DOHH2 (cell line): ENCODE data around the gene CMTR1.

Experiments
- H3F3A ChIP-seq: fragments of 200-600 bp; sonication (generic), shearing (Covaris generic); 2 replicates; pipeline ENCODE4 v1.6.0; 2016; ENCODE audit warnings: antibody characterized with exemption, mild to moderate bottlenecking; ENCODE audit not compliant: control insufficient read depth, insufficient read depth
- H3K27ac ChIP-seq: fragments of 200-600 bp; sonication (generic); 2 replicates; pipeline ENCODE4 v1.5.1; 2014; ENCODE audit warnings: low read depth, mild to moderate bottlenecking, low read length, moderate library complexity
- H3K27me3 ChIP-seq: fragments of 200-600 bp; sonication (generic); 2 replicates; pipeline ENCODE4 v1.6.1; 2014; ENCODE audit warnings: mild to moderate bottlenecking, low read length, mixed read lengths; ENCODE audit not compliant: control insufficient read depth
- H3K36me3 ChIP-seq: fragments of 200-600 bp; sonication (generic); 2 replicates; pipeline ENCODE4 v1.6.1; 2014; ENCODE audit warnings: mild to moderate bottlenecking, low read length, moderate library complexity, mixed read lengths; ENCODE audit not compliant: control insufficient read depth
- H3K4me1 ChIP-seq: fragments of 200-600 bp; sonication (generic); 2 replicates; pipeline ENCODE4 v1.6.1; 2014; ENCODE audit warnings: mild to moderate bottlenecking, low read length, mixed read lengths; ENCODE audit not compliant: control insufficient read depth
- H3K4me2 ChIP-seq: fragments of 200-600 bp; sonication (generic); 2 replicates; pipeline ENCODE4 v1.6.0; 2014; ENCODE audit warnings: mild to moderate bottlenecking, low read length, moderate library complexity
- H3K4me3 ChIP-seq: fragments of 200-600 bp; sonication (generic); 2 replicates; pipeline ENCODE4 v1.5.1; 2014; ENCODE audit warnings: mild to moderate bottlenecking, low read length, mixed read lengths
- H3K79me2 ChIP-seq: fragments of 200-600 bp; sonication (generic); 2 replicates; pipeline ENCODE4 v1.6.1; 2014; ENCODE audit warnings: mild to moderate bottlenecking, low read length, mixed read lengths; ENCODE audit not compliant: control insufficient read depth
- H3K9me2 ChIP-seq: fragments of 200-600 bp; sonication (generic); replicated peaks from 2 replicates; pipeline ENCODE4 v1.6.1; 2014; ENCODE audit warnings: mild to moderate bottlenecking, low read length, mixed read lengths; ENCODE audit not compliant: control insufficient read depth
- H3K9me3 ChIP-seq: fragments of 200-600 bp; sonication (generic); 2 replicates; pipeline ENCODE4 v1.6.1; 2014; ENCODE audit warnings: antibody characterized with exemption, low read length, mixed read lengths; ENCODE audit not compliant: control insufficient read depth, insufficient read depth
- H4K20me1 ChIP-seq: fragments of 200-600 bp; sonication (generic); 2 replicates; pipeline ENCODE4 v1.6.0; 2014; ENCODE audit warnings: low read depth, mild to moderate bottlenecking, antibody characterized with exemption, low read length, moderate library complexity; ENCODE audit not compliant: control insufficient read depth, insufficient read depth
- CTCF ChIP-seq: fragments of 200-600 bp; sonication (generic); IDR thresholded peaks from one replicate; pipeline ENCODE4 v1.5.1; 2014; ENCODE audit warnings: antibody characterized with exemption, mild to moderate bottlenecking, low read depth, low read length; ENCODE audit not compliant: poor library complexity, severe bottlenecking
- EZH2phosphoT487 ChIP-seq: fragments of 200-600 bp; sonication (generic); IDR thresholded peaks from 2 replicates; pipeline ENCODE4 v1.6.1; 2017; ENCODE audit warnings: borderline replicate concordance, mild to moderate bottlenecking, antibody characterized with exemption, low read length, moderate library complexity, mixed read lengths

Gene CMTR1

GRCh38 chr6:37514321-37514771, 81.3 kb downstream of the CMTR1 start:
- peaks cover 14% of the 10 kb centered on the region for H3K27me3 ChIP-seq
- no peaks in the 10 kb centered on the region for H4K20me1 ChIP-seq
- H3F3A ChIP-seq = no peaks in the 10 kb centered on the region
- no peak for TF ChIP-seq CTCF
- no peak for TF ChIP-seq EZH2phosphoT487
- no peaks in the 10 kb centered on the region for H3K36me3 ChIP-seq
- H3K4me2 ChIP-seq = no peak overlapping the region
- no peak overlapping the region for H3K27ac ChIP-seq
- H3K4me1 ChIP-seq = no peaks in the 10 kb centered on the region
- no peaks in the 10 kb centered on the region for H3K79me2 ChIP-seq
- H3K4me3 ChIP-seq = no peak overlapping the region
- no peaks in the 10 kb centered on the region for H3K9me3 ChIP-seq
- no peaks in the 10 kb centered on the region for H3K9me2 ChIP-seq

GRCh38 chr6:37514837-37515236, 81.8 kb downstream of the CMTR1 start:
- H3K79me2 ChIP-seq = no peaks in the 10 kb centered on the region
- no peak overlapping the region for H3K27ac ChIP-seq
- no peak overlapping the region for H3K4me3 ChIP-seq
- no peaks in the 10 kb centered on the region for H3K4me1 ChIP-seq
- H3K27me3 ChIP-seq = peaks cover 14% of the 10 kb centered on the region
- no peaks in the 10 kb centered on the region for H3K9me2 ChIP-seq
- H3K9me3 ChIP-seq = no peaks in the 10 kb centered on the region
- H3F3A ChIP-seq = no peaks in the 10 kb centered on the region
- no peak overlapping the region for H3K4me2 ChIP-seq
- H3K36me3 ChIP-seq = no peaks in the 10 kb centered on the region
- no peaks in the 10 kb centered on the region for H4K20me1 ChIP-seq
- TF ChIP-seq CTCF (no peak), EZH2phosphoT487 (no peak)

- Histone ChIP-seq H3K36me3 (no peaks in the 10 kb centered on the region), H3K9me3 (no peaks in the 10 kb centered on the region), H3K79me2 (no peaks in the 10 kb centered on the region), H3F3A (no peaks in the 10 kb centered on the region), H4K20me1 (no peaks in the 10 kb centered on the region), H3K27me3 (peaks cover 14% of the 10 kb centered on the region), H3K4me3 (no peak overlapping the region), H3K27ac (no peak overlapping the region), H3K9me2 (no peaks in the 10 kb centered on the region), H3K4me1 (no peaks in the 10 kb centered on the region), H3K4me2 (no peak overlapping the region)
- no peak for TF ChIP-seq EZH2phosphoT487
- TF ChIP-seq CTCF = no peak
Observed at GRCh38 chr6:37515712-37516075, 82.7 kb downstream of the CMTR1 start.
